ENCODE measurements around the gene WDTC1. TPM values are rescaled to one million over a fixed set of nuclear protein-coding genes. Genes with fewer than 3 reads are reported as not detected.

Gene WDTC1
- total and polyA plus RNA-seq, 9 of the 15 experiments (the other 6 are each of a cell fraction or from before 2014, with no cell fraction given) = 0.18 to 32.3 (median 8.8) TPM

GRCh38 chr1:27357281-27358037 lies 123.0 kb downstream of the WDTC1 start (continued):
- no peak for TF ChIP-seq MAFF (IDR thresholded peaks at IDR 0.05; ENCODE audit: low read length)
- no peak for TF ChIP-seq MNT (conservative IDR thresholded peaks at IDR 0.05)
- no peak for TF ChIP-seq ETS1 (conservative IDR thresholded peaks at IDR 0.05; ENCODE audit: control insufficient read depth, low read depth, low read length)
- TF ChIP-seq NRF1 (conservative IDR thresholded peaks at IDR 0.05 in 1 of 2, IDR thresholded peaks at IDR 0.05 in 1 of 2) = peak; percentile 37 to 46
- TF ChIP-seq ZNF551 (CRISPR knock-in tag; IDR thresholded peaks at IDR 0.05) = no peak
- no peak for TF ChIP-seq ELF4 (CRISPR knock-in tag; IDR thresholded peaks at IDR 0.05)
- TF ChIP-seq HMG20B (CRISPR knock-in tag; IDR thresholded peaks at IDR 0.05) = no peak
- TF ChIP-seq ZNF165 (CRISPR knock-in tag; IDR thresholded peaks at IDR 0.05; ENCODE audit: borderline replicate concordance) = no peak
- TF ChIP-seq PREB (CRISPR knock-in tag; IDR thresholded peaks at IDR 0.05) = no peak
- no peak for TF ChIP-seq SIN3A (IDR thresholded peaks at IDR 0.05; ENCODE audit: borderline replicate concordance in 2 of 2, control insufficient read depth in 1 of 2, low read depth in 2 of 2, low read length in 2 of 2)
- no peak for TF ChIP-seq BRCA1 (IDR thresholded peaks at IDR 0.05)
- no peak for TF ChIP-seq BRCA1 (CRISPR knock-in tag; IDR thresholded peaks at IDR 0.05)
- TF ChIP-seq DMBX1 (CRISPR knock-in tag; IDR thresholded peaks at IDR 0.05; ENCODE audit: borderline replicate concordance) = no peak
- no peak for TF ChIP-seq USF2 (CRISPR knock-in tag; IDR thresholded peaks at IDR 0.05)
- no peak for TF ChIP-seq HDAC3 (IDR thresholded peaks at IDR 0.05; ENCODE audit: borderline replicate concordance, partially characterized antibody)
- TF ChIP-seq SAP30 (IDR thresholded peaks at IDR 0.05; ENCODE audit: borderline replicate concordance, insufficient read depth, low read depth, low read length, poor library complexity, severe bottlenecking) = no peak
- peak; percentile 95 to 98 (median 96) for TF ChIP-seq CTCF (IDR thresholded peaks at IDR 0.05 in 2 of 3, conservative IDR thresholded peaks at IDR 0.05 in 1 of 3; ENCODE audit: insufficient read depth in 2 of 3, low read depth in 1 of 3, low read length in 3 of 3)
- no peak for TF ChIP-seq GABPA (tag; conservative IDR thresholded peaks at IDR 0.05; ENCODE audit: low read depth)

All from K562 (cell line).